ENCODE measurements around the gene ADPRH.

Gene ADPRH

DNA sequence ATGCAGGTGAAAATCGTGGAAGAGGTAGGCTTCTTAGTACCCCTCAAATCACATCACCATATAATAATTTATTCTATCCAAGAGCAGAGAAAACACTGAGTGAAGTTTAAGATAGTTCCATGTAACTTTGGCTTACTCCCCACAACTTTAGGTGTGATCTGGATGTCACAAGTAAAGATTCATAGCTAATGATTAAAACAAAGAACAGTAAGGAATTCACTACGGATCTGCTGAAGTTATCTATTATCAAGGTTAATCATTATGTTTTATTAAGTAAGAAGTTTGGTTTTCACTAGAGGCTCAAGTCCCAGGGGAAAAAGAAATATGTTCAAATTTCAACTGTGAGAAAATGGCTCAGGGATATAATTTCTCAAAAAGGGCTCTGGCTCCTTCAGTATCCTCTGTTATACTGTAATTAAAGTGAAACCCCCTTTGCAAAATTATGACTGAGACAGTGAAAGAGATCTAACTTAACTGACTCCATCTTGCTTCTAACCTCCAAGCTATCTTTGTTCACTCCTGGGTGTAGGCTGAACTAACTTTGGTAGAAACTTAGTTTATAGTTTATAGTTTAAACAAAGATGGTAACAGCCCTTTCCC lies 37.0 kb upstream of the ADPRH start:
- Histone ChIP-seq H2AFZ (ENCODE audit: insufficient read depth, low read length, poor library complexity) (no peak overlapping the region), H3K18ac (ENCODE audit: low read length) (no peak overlapping the region), H3K36me3 (ENCODE audit: control insufficient read depth in 1 of 2, insufficient read depth in 2 of 2, low read length in 2 of 2) (no peaks in the 10 kb centered on the region), H2BK12ac (ENCODE audit: low read length) (no peak overlapping the region), H3K79me2 (ENCODE audit: control insufficient read depth, insufficient read depth, low read length, poor library complexity) (no peaks in the 10 kb centered on the region), H4K8ac (ENCODE audit: low read depth, low read length) (no peak overlapping the region), H3K4me2 (ENCODE audit: low read length) (no peak overlapping the region), H3K4ac (ENCODE audit: low read depth, low read length) (no peak overlapping the region), H3K4me1 (ENCODE audit: control insufficient read depth in 1 of 2, insufficient read depth in 2 of 2, low read length in 2 of 2) (no peaks in the 10 kb centered on the region), H2BK120ac (ENCODE audit: insufficient read depth, low read length, poor library complexity) (no peak overlapping the region), H3K4me3 (ENCODE audit: low read depth, low read length) (no peak overlapping the region), H2AK5ac (ENCODE audit: low read length) (no peak overlapping the region), H4K12ac (ENCODE audit: low read depth, low read length) (no peak overlapping the region), H3K27me3 (ENCODE audit: insufficient read depth, low read length) (no peaks in the 10 kb centered on the region), H4K91ac (ENCODE audit: low read depth, low read length) (no peak overlapping the region), H3K23ac (ENCODE audit: low read length) (no peak overlapping the region), H2BK5ac (ENCODE audit: low read depth, low read length, poor library complexity) (no peak overlapping the region), H3K14ac (ENCODE audit: low read length) (no peak overlapping the region), H3K27ac (ENCODE audit: low read depth, low read length) (no peak overlapping the region), H3K9ac (ENCODE audit: low read length) (no peak overlapping the region), H3K79me1 (ENCODE audit: low read length) (no peaks in the 10 kb centered on the region), H3K9me3 (ENCODE audit: insufficient read depth, low read depth, low read length) (no peaks in the 10 kb centered on the region)
- no peak for DNase-seq
- WGBS (ENCODE audit: extremely low coverage, insufficient coverage, insufficient read length), result no CpG with 5 or more reads among the region's 2 CpGs

DNA sequence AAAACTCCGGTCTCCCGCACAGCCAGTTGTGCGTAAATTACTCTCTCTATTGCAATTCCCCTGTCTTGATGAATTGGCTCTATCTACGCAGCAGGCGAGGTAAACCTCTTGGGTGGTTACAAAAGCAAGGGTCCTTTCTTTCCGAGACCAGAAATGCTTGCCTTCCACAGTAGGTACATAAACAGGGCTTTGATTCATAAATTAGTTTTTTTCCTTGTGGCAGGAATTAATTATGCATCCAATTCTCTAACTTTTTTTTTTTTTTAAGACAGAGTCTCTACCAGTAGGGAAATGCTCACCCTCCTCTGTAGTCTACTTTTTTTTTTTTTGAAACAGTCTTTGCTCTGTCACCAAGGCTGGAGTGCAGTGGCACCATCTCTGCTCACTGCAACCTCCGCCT lies 36.1 kb upstream of the ADPRH start:
- H3K27me3 ChIP-seq (ENCODE audit: insufficient read depth, low read length), result no peaks in the 10 kb centered on the region
- no peak overlapping the region for H4K12ac ChIP-seq (ENCODE audit: low read depth, low read length)
- H2AFZ ChIP-seq (ENCODE audit: insufficient read depth, low read length, poor library complexity), result no peak overlapping the region
- H3K79me1 ChIP-seq (ENCODE audit: low read length), result no peaks in the 10 kb centered on the region
- no peak overlapping the region for H2BK120ac ChIP-seq (ENCODE audit: insufficient read depth, low read length, poor library complexity)
- no peak overlapping the region for H4K8ac ChIP-seq (ENCODE audit: low read depth, low read length)
- no peak for DNase-seq
- no peaks in the 10 kb centered on the region for H3K36me3 ChIP-seq (ENCODE audit: control insufficient read depth in 1 of 2, insufficient read depth in 2 of 2, low read length in 2 of 2)
- no peak overlapping the region for H3K18ac ChIP-seq (ENCODE audit: low read length)
- no peak overlapping the region for H3K23ac ChIP-seq (ENCODE audit: low read length)
- H2BK5ac ChIP-seq (ENCODE audit: low read depth, low read length, poor library complexity), result no peak overlapping the region
- no peak overlapping the region for H2BK12ac ChIP-seq (ENCODE audit: low read length)
- H3K79me2 ChIP-seq (ENCODE audit: control insufficient read depth, insufficient read depth, low read length, poor library complexity), result no peaks in the 10 kb centered on the region
- no peaks in the 10 kb centered on the region for H3K4me1 ChIP-seq (ENCODE audit: control insufficient read depth in 1 of 2, insufficient read depth in 2 of 2, low read length in 2 of 2)
- no peak overlapping the region for H4K91ac ChIP-seq (ENCODE audit: low read depth, low read length)
- H2AK5ac ChIP-seq (ENCODE audit: low read length), result no peak overlapping the region
- WGBS (ENCODE audit: extremely low coverage, insufficient coverage, insufficient read length), result no CpG with 5 or more reads among the region's 7 CpGs
- no peak overlapping the region for H3K4ac ChIP-seq (ENCODE audit: low read depth, low read length)
- H3K4me2 ChIP-seq (ENCODE audit: low read length), result no peak overlapping the region
- no peak overlapping the region for H3K14ac ChIP-seq (ENCODE audit: low read length)
- H3K9ac ChIP-seq (ENCODE audit: low read length), result no peak overlapping the region
- no peaks in the 10 kb centered on the region for H3K9me3 ChIP-seq (ENCODE audit: insufficient read depth, low read depth, low read length)
- no peak overlapping the region for H3K27ac ChIP-seq (ENCODE audit: low read depth, low read length)
- H3K4me3 ChIP-seq (ENCODE audit: low read depth, low read length), result no peak overlapping the region

DNA sequence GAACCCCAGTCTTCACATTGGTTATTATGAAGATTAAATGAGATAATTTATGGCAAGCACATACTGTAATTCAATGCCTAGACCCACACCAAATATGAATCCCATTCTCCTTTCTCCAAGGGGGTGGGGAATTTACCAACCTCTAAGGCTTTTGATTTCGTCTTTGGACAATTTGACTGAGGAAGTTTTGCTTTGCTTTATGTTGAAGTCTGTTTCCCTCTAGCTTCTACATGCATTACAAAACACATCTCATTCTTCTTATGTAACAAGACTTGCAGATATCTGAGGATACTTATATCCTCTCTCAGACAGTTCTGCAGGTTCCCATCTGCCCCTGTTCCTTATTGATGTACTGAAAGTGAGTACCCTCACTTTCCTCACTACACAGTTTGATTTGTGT lies 32.1 kb upstream of the ADPRH start:
- Histone ChIP-seq H3K27me3 (ENCODE audit: insufficient read depth, low read length) (no peaks in the 10 kb centered on the region), H3K9ac (ENCODE audit: low read length) (no peak overlapping the region), H3K14ac (ENCODE audit: low read length) (no peak overlapping the region), H3K4me3 (ENCODE audit: low read depth, low read length) (no peak overlapping the region), H3K36me3 (ENCODE audit: control insufficient read depth in 1 of 2, insufficient read depth in 2 of 2, low read length in 2 of 2) (no peaks in the 10 kb centered on the region), H4K91ac (ENCODE audit: low read depth, low read length) (no peak overlapping the region), H3K23ac (ENCODE audit: low read length) (no peak overlapping the region), H2BK12ac (ENCODE audit: low read length) (no peak overlapping the region), H3K4ac (ENCODE audit: low read depth, low read length) (no peak overlapping the region), H3K79me1 (ENCODE audit: low read length) (no peaks in the 10 kb centered on the region), H2BK5ac (ENCODE audit: low read depth, low read length, poor library complexity) (no peak overlapping the region), H4K12ac (ENCODE audit: low read depth, low read length) (no peak overlapping the region), H4K8ac (ENCODE audit: low read depth, low read length) (no peak overlapping the region), H2AFZ (ENCODE audit: insufficient read depth, low read length, poor library complexity) (no peak overlapping the region), H3K79me2 (ENCODE audit: control insufficient read depth, insufficient read depth, low read length, poor library complexity) (no peaks in the 10 kb centered on the region), H3K18ac (ENCODE audit: low read length) (no peak overlapping the region), H3K27ac (ENCODE audit: low read depth, low read length) (no peak overlapping the region), H2BK120ac (ENCODE audit: insufficient read depth, low read length, poor library complexity) (no peak overlapping the region), H3K4me1 (ENCODE audit: control insufficient read depth in 1 of 2, insufficient read depth in 2 of 2, low read length in 2 of 2) (no peaks in the 10 kb centered on the region), H3K4me2 (ENCODE audit: low read length) (no peak overlapping the region), H3K9me3 (ENCODE audit: insufficient read depth, low read depth, low read length) (no peaks in the 10 kb centered on the region), H2AK5ac (ENCODE audit: low read length) (no peak overlapping the region)
- WGBS (ENCODE audit: extremely low coverage, insufficient coverage, insufficient read length), result no CpG with 5 or more reads among the region's 1 CpG
- DNase-seq, result no peak

DNA sequence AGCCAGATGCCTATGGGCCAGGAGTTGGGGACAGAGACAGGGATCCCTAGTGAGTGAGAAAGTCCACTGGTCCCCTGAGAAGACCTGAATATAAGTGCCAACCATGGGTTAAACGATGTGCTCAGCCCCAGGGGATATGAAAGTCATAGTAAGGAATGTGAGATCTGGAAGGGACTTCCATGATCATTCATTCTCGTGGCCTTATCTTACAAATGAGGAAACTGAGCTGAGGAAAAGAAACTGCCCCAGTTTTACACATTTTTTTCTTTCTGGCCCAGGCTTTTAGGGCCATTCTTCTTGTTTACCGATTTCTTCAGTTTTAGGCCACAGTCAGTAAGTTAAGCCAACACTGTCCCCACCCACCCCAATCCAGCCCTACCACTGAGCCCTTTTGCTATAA lies 31.0 kb upstream of the ADPRH start:
- Histone ChIP-seq H3K27ac (ENCODE audit: low read depth, low read length) (no peak overlapping the region), H3K4me3 (ENCODE audit: low read depth, low read length) (no peak overlapping the region), H3K23ac (ENCODE audit: low read length) (no peak overlapping the region), H2BK12ac (ENCODE audit: low read length) (no peak overlapping the region), H3K27me3 (ENCODE audit: insufficient read depth, low read length) (no peaks in the 10 kb centered on the region), H3K9ac (ENCODE audit: low read length) (no peak overlapping the region), H4K91ac (ENCODE audit: low read depth, low read length) (no peak overlapping the region), H3K4ac (ENCODE audit: low read depth, low read length) (no peak overlapping the region), H3K4me1 (ENCODE audit: control insufficient read depth in 1 of 2, insufficient read depth in 2 of 2, low read length in 2 of 2) (no peaks in the 10 kb centered on the region), H4K8ac (ENCODE audit: low read depth, low read length) (no peak overlapping the region), H3K36me3 (ENCODE audit: control insufficient read depth in 1 of 2, insufficient read depth in 2 of 2, low read length in 2 of 2) (no peaks in the 10 kb centered on the region), H3K79me1 (ENCODE audit: low read length) (no peaks in the 10 kb centered on the region), H3K18ac (ENCODE audit: low read length) (no peak overlapping the region), H2AK5ac (ENCODE audit: low read length) (no peak overlapping the region), H3K9me3 (ENCODE audit: insufficient read depth, low read depth, low read length) (peaks cover under 1% of the 10 kb centered on the region), H2AFZ (ENCODE audit: insufficient read depth, low read length, poor library complexity) (no peak overlapping the region), H2BK120ac (ENCODE audit: insufficient read depth, low read length, poor library complexity) (no peak overlapping the region), H3K4me2 (ENCODE audit: low read length) (no peak overlapping the region), H4K12ac (ENCODE audit: low read depth, low read length) (no peak overlapping the region), H3K79me2 (ENCODE audit: control insufficient read depth, insufficient read depth, low read length, poor library complexity) (no peaks in the 10 kb centered on the region), H2BK5ac (ENCODE audit: low read depth, low read length, poor library complexity) (no peak overlapping the region), H3K14ac (ENCODE audit: low read length) (no peak overlapping the region)
- DNase-seq, result no peak
- WGBS (ENCODE audit: extremely low coverage, insufficient coverage, insufficient read length), result no CpG with 5 or more reads among the region's 3 CpGs
